B cell (primary cell): Measurements from ENCODE around the gene MTMR6. TPM values are rescaled to one million over a fixed set of nuclear protein-coding genes. Genes with fewer than 3 reads are reported as not detected.

Experiments used
- ATAC-seq: fragments of 200-7000 bp; cut with Tn5 transposase; one replicate; pipeline ENCODE4 v1.10.0; 2021; ENCODE audit warnings: low read depth, mild to moderate bottlenecking, moderate number of reproducible peaks, moderate library complexity
- CTCF ChIA-PET: fragments of 350-600 bp; sonication (Branson Sonifier 250); formaldehyde crosslinking; loops from one replicate; lab custom pipeline; 2021; ENCODE audit warnings: antibody characterized with exemption, inconsistent platforms; lab: Charles Lee
- POLR2A ChIA-PET: fragments of 350-600 bp; sonication (Branson Sonifier 250); formaldehyde crosslinking; loops from one replicate; lab custom pipeline; 2021; ENCODE audit warnings: antibody characterized with exemption; lab: Charles Lee
- DNase-seq: peaks from one replicate; pipeline ENCODE4 v3.0.0; 2013
- H2AFZ ChIP-seq: 2 replicates; pipeline ENCODE4 v1.6.1; 2012; ENCODE audit warnings: mild to moderate bottlenecking, low read depth, low read length; ENCODE audit not compliant: insufficient read depth, poor library complexity, severe bottlenecking
- H3K27ac ChIP-seq, 2 donors: 1 replicate in 1 of 2; 2 replicates in 1 of 2; pipeline ENCODE4 v1.5.1; 2012 to 2013; ENCODE audit warnings: low read length in 2 of 2, mild to moderate bottlenecking in 2 of 2, moderate library complexity in 1 of 2
- H3K27me3 ChIP-seq, 4 experiments: fragments of 200-600 bp in 1 of 4; sonication (generic) in 1 of 4; replicated peaks in 1 of 4; 1 replicate in 2 of 4; 2 replicates in 2 of 4; pipeline versions ENCODE4 v1.6.1 to v1.7.0; 2013 to 2016; ENCODE audit warnings: low read length in 3 of 4, mild to moderate bottlenecking in 2 of 4, mixed read lengths in 1 of 4, moderate library complexity in 1 of 4; ENCODE audit not compliant: insufficient read depth in 4 of 4, control insufficient read depth in 3 of 4; ENCODE audit errors: control extremely low read depth in 1 of 4
- H3K36me3 ChIP-seq, 2 experiments: replicated peaks in 1 of 2; 1 replicate in 1 of 2; 2 replicates in 1 of 2; pipeline versions ENCODE4 v1.6.1 to v1.7.1; 2013; ENCODE audit warnings: low read length in 1 of 2; ENCODE audit not compliant: insufficient read depth in 2 of 2, control insufficient read depth in 1 of 2; ENCODE audit errors: control extremely low read depth in 1 of 2, extremely low read depth in 1 of 2
- H3K4me1 ChIP-seq, 2 donors: fragments of 200-600 bp in 1 of 2; sonication (generic) in 1 of 2; 1 replicate in 1 of 2; 2 replicates in 1 of 2; pipeline versions ENCODE4 v1.5.1 to v1.6.1; 2013 to 2017; ENCODE audit warnings: low read length in 2 of 2; ENCODE audit not compliant: control insufficient read depth in 2 of 2, insufficient read depth in 2 of 2
- H3K4me2 ChIP-seq: replicated peaks from 2 replicates; pipeline ENCODE3; 2012; ENCODE audit warnings: mild to moderate bottlenecking, low read depth, low read length; ENCODE audit not compliant: poor library complexity, severe bottlenecking
- H3K4me3 ChIP-seq, 5 experiments: fragments of 200-600 bp in 1 of 5; sonication (generic) in 1 of 5; 1 replicate in 3 of 5; 2 replicates in 2 of 5; pipeline versions ENCODE4 v1.5.1 to v1.7.0; 2011 to 2016; ENCODE audit warnings: low read length in 4 of 5, mild to moderate bottlenecking in 4 of 5, low read depth in 2 of 5, control low read depth in 1 of 5, moderate library complexity in 1 of 5; ENCODE audit not compliant: insufficient read depth in 1 of 5; ENCODE audit errors: control extremely low read depth in 1 of 5, extremely low read depth in 1 of 5
- H3K79me2 ChIP-seq: fragments of 200-600 bp; sonication (generic); one replicate; pipeline ENCODE4 v1.6.0; 2016; ENCODE audit warnings: low read length; ENCODE audit not compliant: control insufficient read depth, insufficient read depth
- H3K9ac ChIP-seq: fragments of 200-600 bp; sonication (generic); 2 replicates; pipeline ENCODE4 v1.6.1; 2017; ENCODE audit warnings: mild to moderate bottlenecking, low read length, moderate library complexity
- H3K9me3 ChIP-seq, 3 donors: one replicate each; pipeline versions ENCODE4 v1.6.1 to v1.7.1; 2013; ENCODE audit warnings: low read length in 2 of 3; ENCODE audit not compliant: control insufficient read depth in 2 of 3, insufficient read depth in 1 of 3; ENCODE audit errors: control extremely low read depth in 1 of 3
- H4K20me1 ChIP-seq: 2 replicates; pipeline ENCODE4 v1.6.0; 2012; ENCODE audit warnings: mild to moderate bottlenecking, low read length; ENCODE audit not compliant: insufficient read depth, control insufficient read depth, poor library complexity, severe bottlenecking
- H3K27ac Mint-ChIP-seq: one replicate; pipeline ENCODE4 v1.8.0; 2021; ENCODE audit warnings: mixed read lengths
- H3K27me3 Mint-ChIP-seq: one replicate; pipeline ENCODE4 v1.8.0; 2021; ENCODE audit warnings: mixed read lengths
- H3K4me1 Mint-ChIP-seq: one replicate; pipeline ENCODE4 v1.8.0; 2021; ENCODE audit warnings: mixed read lengths
- H3K4me3 Mint-ChIP-seq: one replicate; pipeline ENCODE4 v1.8.0; 2021; ENCODE audit warnings: mixed read lengths
- H3K9me3 Mint-ChIP-seq: one replicate; pipeline ENCODE4 v1.8.0; 2022; ENCODE audit warnings: mixed read lengths; ENCODE audit not compliant: insufficient read depth
- CTCF ChIP-seq: fragments of 200-600 bp; IDR thresholded peaks from one replicate; pipeline ENCODE4 v1.8.0; 2022; ENCODE audit warnings: antibody characterized with exemption, mild to moderate bottlenecking
- EZH2 ChIP-seq: IDR thresholded peaks from 2 replicates; pipeline ENCODE4 v1.6.1; 2012; ENCODE audit warnings: borderline replicate concordance, low read depth, mild to moderate bottlenecking, moderate library complexity, low read length; ENCODE audit not compliant: insufficient read depth, poor library complexity, severe bottlenecking
- WGBS: methylation state at CpG from one replicate; pipeline ENCODE4 v1.1.5; 2013; ENCODE audit warnings: missing lambda C conversion rate; ENCODE audit not compliant: insufficient coverage; 5-methylcytosine and 5-hydroxymethylcytosine counted together
- intact Hi-C: fragments of 100-400 bp; cut with micrococcal nuclease; formaldehyde crosslinking; loops from one replicate; pipeline ENCODE4 v1.10.0; 2022
- polyA plus RNA-seq: library from polyadenylated mRNA; depleted of rRNA; stranded (reverse); fragments of >200 nt; gene quantifications from 2 replicates; pipeline ENCODE4 v1.2.3, GENCODE V29; 2012
- total RNA-seq, 2 donors: library from RNA; stranded (reverse); fragments of 120-200 nt in 1 of 2; gene quantifications; 1 replicate in 1 of 2; 2 replicates in 1 of 2; pipeline versions ENCODE4 v1.2.3 to v1.2.4, GENCODE V29; 2013 to 2022

The MTMR6 gene
- total and polyA plus RNA-seq, 2 donors (not counting 1 experiment from before 2014, with no cell fraction given) = 3.7 to 21.4 TPM

DNA sequence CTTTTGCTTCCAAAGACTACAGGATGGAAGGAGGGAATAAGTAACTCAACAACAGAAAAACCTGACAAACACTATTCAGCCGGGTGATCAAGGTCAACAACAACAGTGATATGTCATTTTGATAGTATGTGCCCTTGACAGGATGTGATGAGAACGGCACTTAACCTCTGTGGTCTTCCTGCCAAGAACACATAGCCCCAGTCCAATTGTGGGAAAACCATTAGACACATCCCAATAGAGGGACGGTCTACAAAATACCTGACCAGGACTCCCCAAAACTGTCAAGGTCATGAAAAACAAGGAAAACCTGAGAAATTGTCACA is 72.1 kb downstream of the MTMR6 start:
- ATAC-seq (no peak), DNase-seq (no peak)
- H3K27ac Mint-ChIP-seq = no peak overlapping the region
- H3K4me1 Mint-ChIP-seq = no peaks in the 10 kb centered on the region
- Histone ChIP-seq H3K9me3 (no peaks in the 10 kb centered on the region), H3K27ac (no peak overlapping the region), H3K36me3 (no peaks in the 10 kb centered on the region), H3K27me3 (no peaks in the 10 kb centered on the region), H3K4me3 (no peak overlapping the region), H3K4me2 (no peak overlapping the region), H2AFZ (no peak overlapping the region), H3K4me1 (no peaks in the 10 kb centered on the region), H3K79me2 (no peaks in the 10 kb centered on the region), H3K9ac (no peak overlapping the region), H4K20me1 (no peaks in the 10 kb centered on the region)
- TF ChIP-seq CTCF (no peak), EZH2 (no peak)
- ChIA-PET POLR2A (no interaction called here), CTCF (no interaction called here)
- peaks cover 13% of the 10 kb centered on the region for H3K27me3 Mint-ChIP-seq
- H3K4me3 Mint-ChIP-seq = no peak overlapping the region
- intact Hi-C loops = no loop called here
- no CpG with 5 or more reads among the region's 3 CpGs for WGBS
- no peaks in the 10 kb centered on the region for H3K9me3 Mint-ChIP-seq

DNA sequence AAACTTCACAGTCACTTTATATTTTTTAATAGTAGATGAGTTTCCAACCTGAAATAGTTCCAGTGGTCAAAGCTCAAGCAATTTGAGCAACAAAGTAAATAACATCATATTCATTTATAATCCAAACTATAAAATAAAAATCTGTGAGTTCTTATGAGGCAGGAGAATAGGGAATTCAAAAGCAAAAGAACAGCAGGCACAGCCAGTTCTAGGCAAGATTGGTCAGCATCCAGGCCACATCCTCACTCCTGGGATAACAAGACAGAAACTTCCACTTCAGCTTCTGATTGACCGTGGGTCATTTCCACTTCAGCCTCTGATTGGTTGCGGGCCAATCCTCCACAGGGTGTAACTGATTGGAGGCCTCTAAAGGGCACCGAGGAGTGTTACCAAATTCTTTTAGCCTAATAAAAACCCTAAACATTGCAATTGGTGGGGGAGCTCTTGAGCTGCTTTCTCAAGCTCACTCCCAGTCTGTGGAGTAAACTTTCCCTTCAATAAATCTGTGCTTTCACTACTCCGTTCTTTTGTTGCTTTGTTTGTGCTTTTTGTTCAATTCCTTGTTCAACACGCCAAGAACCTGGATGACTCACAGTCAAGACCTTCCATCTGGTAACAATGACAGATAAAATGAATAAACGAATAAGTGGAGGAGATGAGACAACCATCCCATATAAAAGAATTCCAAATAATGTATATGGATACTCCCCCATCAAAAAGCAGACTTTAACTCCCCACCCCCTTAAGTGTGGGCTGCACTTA is 72.6 kb downstream of the MTMR6 start:
- ChIA-PET CTCF (no interaction called here), POLR2A (no interaction called here)
- WGBS = 80% methylated on average over 1 of the region's 6 CpGs

More for the DNA sequence above, 72.6 kb downstream of the MTMR6 start:
- no peak overlapping the region for H3K27ac ChIP-seq
- Mint-ChIP-seq H3K27me3 (peaks cover 13% of the 10 kb centered on the region), H3K27ac (no peak overlapping the region), H3K9me3 (no peaks in the 10 kb centered on the region), H3K4me3 (no peak overlapping the region), H3K4me1 (no peaks in the 10 kb centered on the region)
- ATAC-seq (no peak), DNase-seq (no peak)
- no peaks in the 10 kb centered on the region for H4K20me1 ChIP-seq
- intact Hi-C loops = no loop called here
- no peaks in the 10 kb centered on the region for H3K27me3 ChIP-seq
- no peak overlapping the region for H3K4me3 ChIP-seq
- H3K79me2 ChIP-seq = no peaks in the 10 kb centered on the region
- no peak overlapping the region for H3K9ac ChIP-seq
- no peaks in the 10 kb centered on the region for H3K9me3 ChIP-seq
- no peaks in the 10 kb centered on the region for H3K36me3 ChIP-seq
- no peak overlapping the region for H3K4me2 ChIP-seq
- H2AFZ ChIP-seq = no peak overlapping the region
- TF ChIP-seq CTCF (no peak), EZH2 (no peak)
- H3K4me1 ChIP-seq = no peaks in the 10 kb centered on the region
